BJ (cell line): ENCODE results near the gene MPV17L2. TPM values are rescaled to one million over a fixed set of nuclear protein-coding genes. Genes with fewer than 3 reads are reported as not detected.
"Not testable (repeated sequence)": the region's sequence is repeated elsewhere in the genome, so short reads cannot be mapped to it uniquely, and the experiment has no call there.

Experiments
- CTCF ChIA-PET: fragments of 350-600 bp; formaldehyde crosslinking; extraction: SDS; loops from one replicate; lab custom pipeline; 2021; ENCODE audit warnings: antibody characterized with exemption, inconsistent platforms; lab: Yijun Ruan, JAX
- POLR2A ChIA-PET: fragments of 300-600 bp; sonication (Branson Sonifier 250); formaldehyde crosslinking; extraction: SDS; loops from one replicate; lab custom pipeline; 2021; ENCODE audit warnings: antibody characterized with exemption; lab: Charles Lee
- DNase-seq: peaks from one replicate; pipeline ENCODE4 v3.0.0-alpha.2; 2011; ENCODE audit warnings: low read depth
- H3K27me3 ChIP-seq: 2 replicates; pipeline ENCODE4 v1.6.0; 2011; ENCODE audit warnings: low read length; ENCODE audit not compliant: control insufficient read depth, insufficient read depth
- H3K36me3 ChIP-seq: 2 replicates; pipeline ENCODE4 v1.5.1; 2011; ENCODE audit warnings: low read length; ENCODE audit not compliant: control insufficient read depth, insufficient read depth
- H3K4me3 ChIP-seq: 2 replicates; pipeline ENCODE4 v1.5.1; 2011; ENCODE audit warnings: low read depth, mild to moderate bottlenecking, control low read depth, low read length
- CTCF ChIP-seq: IDR thresholded peaks from 2 replicates; pipeline ENCODE4 v1.5.1; 2011; ENCODE audit warnings: low read depth, mild to moderate bottlenecking, control low read depth, inconsistent platforms, low read length, moderate library complexity; ENCODE audit not compliant: insufficient read depth
- polyA plus RNA-seq: library from polyadenylated mRNA; depleted of rRNA; stranded (reverse); fragments of >200 nt; gene quantifications from 2 replicates; pipeline ENCODE4 v1.2.3, GENCODE V29; 2011

Gene MPV17L2
- polyA plus RNA-seq, 1 experiment: 25.0 TPM

- Histone ChIP-seq H3K27me3 (no peaks in the 10 kb centered on the region), H3K36me3 (peaks cover 18% of the 10 kb centered on the region), H3K4me3 (no peak overlapping the region)
- TF ChIP-seq CTCF: no peak
- no peak for DNase-seq
- POLR2A ChIA-PET: no interaction called here
- CTCF ChIA-PET: interaction anchor here (0.6 to 2.3 kb wide), 5 partner anchors 10 to 838 kb away, joined by 3 to 10 read pairs (median 3); no protein-coding TSS in a partner anchor
Measured at GRCh38 chr19:18157465-18158063, 35.5 kb upstream of the MPV17L2 start.

- Histone ChIP-seq H3K36me3 (peaks cover 25% of the 10 kb centered on the region), H3K4me3 (no peak overlapping the region), H3K27me3 (no peaks in the 10 kb centered on the region)
- TF ChIP-seq CTCF: no peak
- ChIA-PET CTCF (interaction anchor here (0.6 to 2.3 kb wide), 5 partner anchors 10 to 837 kb away, joined by 3 to 10 read pairs (median 3); no protein-coding TSS in a partner anchor), POLR2A (no interaction called here)
- DNase-seq: no peak
Measured at GRCh38 chr19:18158467-18158866, 34.6 kb upstream of the MPV17L2 start.

GRCh38 chr19:18159059-18159616 is 33.9 kb upstream of the MPV17L2 start:
- DNase-seq, H3K4me3 ChIP-seq, H3K27me3 ChIP-seq, POLR2A ChIA-PET: not testable (repeated sequence)
- CTCF ChIA-PET: interaction anchor here (2.3 kb wide), 1 partner anchor 9 kb away, joined by 10 read pairs; no protein-coding TSS in a partner anchor
- H3K36me3 ChIP-seq: peaks cover 25% of the 10 kb centered on the region

- H3K27me3 ChIP-seq: no peaks in the 10 kb centered on the region
- no peak for TF ChIP-seq CTCF
- no peak for DNase-seq
- no peak overlapping the region for H3K4me3 ChIP-seq
- ChIA-PET CTCF (interaction anchor here (0.9 to 2.3 kb wide), 11 partner anchors 8 to 87 kb away, joined by 3 to 11 read pairs (median 4); partner anchors contain the start of gene PIK3R2), POLR2A (no interaction called here)
- peaks cover 25% of the 10 kb centered on the region for H3K36me3 ChIP-seq
Measured at GRCh38 chr19:18159810-18160209, 33.2 kb upstream of the MPV17L2 start.

GRCh38 chr19:18160493-18160970 is 32.5 kb upstream of the MPV17L2 start:
- POLR2A ChIA-PET: interaction anchor here (0.6 kb wide), 1 partner anchor 431 kb away, joined by 3 read pairs; no protein-coding TSS in a partner anchor
- H3K36me3 ChIP-seq: peaks cover 23% of the 10 kb centered on the region
- DNase-seq: no peak
- H3K27me3 ChIP-seq: no peaks in the 10 kb centered on the region
- CTCF ChIA-PET: interaction anchor here (0.6 to 2.3 kb wide), 16 partner anchors 8 to 109 kb away, joined by 3 to 11 read pairs (median 3); partner anchors contain the start of gene PIK3R2
- no peak overlapping the region for H3K4me3 ChIP-seq
- TF ChIP-seq CTCF: no peak
